A549 (cell line): ENCODE data around the gene CFHR4. TPM values are rescaled to one million over a fixed set of nuclear protein-coding genes. Genes with fewer than 3 reads are reported as not detected.
"Not testable (repeated sequence)": the region's sequence is repeated elsewhere in the genome, so short reads cannot be mapped to it uniquely, and the experiment has no call there.

Experiments used
- ATAC-seq, 2 experiments: fragments of 200-7000 bp in 1 of 2; fragments of >200 bp in 1 of 2; cut with Nextera tagmentation in 1 of 2; cut with Tn5 transposase in 1 of 2; 3 replicates each; pipeline versions ENCODE4 v1.8.0 to v1.9.1; 2018 to 2020; ENCODE audit warnings: mild to moderate bottlenecking in 1 of 2, moderate library complexity in 1 of 2
- CTCF ChIA-PET: fragments of 300-600 bp; sonication (Branson Sonifier 250); formaldehyde crosslinking; extraction: SDS; loops from one replicate; lab custom pipeline; 2021; ENCODE audit warnings: antibody characterized with exemption, inconsistent platforms; lab: Yijun Ruan, JAX
- POLR2A ChIA-PET: fragments of 350-600 bp; formaldehyde crosslinking; extraction: SDS; loops from one replicate; lab custom pipeline; 2021; ENCODE audit warnings: antibody characterized with exemption, inconsistent platforms; lab: Yijun Ruan, JAX
- DNase-seq, 2 experiments: peaks; one replicate each; pipeline versions ENCODE4 v3.0.0 to v3.0.0-alpha.2; 2011 to 2016; ENCODE audit warnings: low read depth in 1 of 2, low spot score in 1 of 2
- FAIRE-seq: peaks from 2 replicates; lab custom pipeline; 2011; peaks lifted over from hg19 to GRCh38; lab: Jason Lieb, UNC
- H3K27ac ChIP-seq, 2 experiments: fragments of >200 bp; sonication (Bioruptor Twin); formaldehyde crosslinking; 3 replicates each; pipeline ENCODE4 v1.5.1; 2016 to 2017
- H3K4me1 ChIP-seq: fragments of >200 bp; sonication (Bioruptor Twin); formaldehyde crosslinking; 3 replicates; pipeline ENCODE4 v1.6.1; 2016
- H3K4me2 ChIP-seq: fragments of >200 bp; sonication (Bioruptor Twin); formaldehyde crosslinking; 3 replicates; pipeline ENCODE4 v1.6.1; 2016
- H3K4me3 ChIP-seq: fragments of >200 bp; sonication (Bioruptor Twin); formaldehyde crosslinking; 3 replicates; pipeline ENCODE4 v1.5.1; 2016
- H3K9me3 ChIP-seq: fragments of >200 bp; sonication (Bioruptor Twin); formaldehyde crosslinking; 3 replicates; pipeline ENCODE4 v1.6.1; 2016
- BHLHE40 ChIP-seq: IDR thresholded peaks from 2 replicates; pipeline ENCODE4 v1.6.1; 2012; ENCODE audit warnings: low read depth, low read length, inconsistent platforms
- EHF ChIP-seq: fragments of 250-450 bp; sonication (Bioruptor Pico); IDR thresholded peaks from 2 replicates; pipeline ENCODE4 v1.5.0; 2020; ENCODE audit warnings: mild to moderate bottlenecking
- EHMT2 ChIP-seq: fragments of 200-600 bp; sonication (generic); IDR thresholded peaks from 2 replicates; pipeline ENCODE4 v1.6.1; 2016; ENCODE audit warnings: antibody characterized with exemption, low read depth, mild to moderate bottlenecking, moderate library complexity
- ESRRA ChIP-seq: fragments of 150-350 bp; IDR thresholded peaks from 2 replicates; pipeline ENCODE4 v1.6.1; 2014; ENCODE audit warnings: mild to moderate bottlenecking, low read length, borderline replicate concordance
- FOXS1 ChIP-seq: fragments of 250-450 bp; sonication (Bioruptor Pico); IDR thresholded peaks from 2 replicates; pipeline ENCODE4 v1.5.0; 2020; ENCODE audit warnings: mild to moderate bottlenecking, moderate library complexity
- MAFK ChIP-seq: fragments of 450-650 bp; IDR thresholded peaks from 2 replicates; pipeline ENCODE4 v1.6.1; 2014; ENCODE audit not compliant: partially characterized antibody
- MYC ChIP-seq: IDR thresholded peaks from 2 replicates; pipeline ENCODE4 v1.6.1; 2012; ENCODE audit warnings: mild to moderate bottlenecking, inconsistent platforms, low read length, improper control_type of control experiment, borderline replicate concordance
- NPAS2 ChIP-seq: fragments of 250-450 bp; sonication (Bioruptor Pico); IDR thresholded peaks from 2 replicates; pipeline ENCODE4 v1.8.0; 2022; ENCODE audit warnings: mild to moderate bottlenecking, moderate library complexity, borderline replicate concordance
- RARB ChIP-seq: fragments of 250-450 bp; sonication (Bioruptor Pico); IDR thresholded peaks from 2 replicates; pipeline ENCODE4 v1.8.0; 2021; ENCODE audit warnings: mild to moderate bottlenecking, moderate library complexity
- TP53 ChIP-seq: fragments of 250-450 bp; sonication (Bioruptor Pico); IDR thresholded peaks from 2 replicates; pipeline ENCODE4 v1.5.0; 2021; ENCODE audit warnings: mild to moderate bottlenecking, moderate library complexity
- ZNF302 ChIP-seq: fragments of 250-450 bp; sonication (Bioruptor Pico); IDR thresholded peaks from 2 replicates; pipeline ENCODE4 v1.9.0; 2021; ENCODE audit warnings: inconsistent platforms, mild to moderate bottlenecking, moderate library complexity
- WGBS: methylation state at CpG from one replicate; pipeline ENCODE4 v1.1.6; 2017; ENCODE audit errors: missing lambda C conversion rate; 5-methylcytosine and 5-hydroxymethylcytosine counted together
- polyA plus RNA-seq, 4 experiments: library from polyadenylated mRNA; depleted of rRNA in 3 of 4; stranded (reverse); fragments of >200 nt; fragmentation: RNase III in 1 of 4; extraction: RNeasy Plus Mini Kit Qiagen cat#74134 plus additional on column Dnase treatment in 1 of 4; gene quantifications; 2 replicates in 3 of 4; 3 replicates in 1 of 4; pipeline ENCODE4 v1.2.3, GENCODE V29; 2011 to 2017
- TF ChIP-seq, protein P1 (sequence below): fragments of >200 bp; sonication (Bioruptor Twin); formaldehyde crosslinking; IDR thresholded peaks from 3 replicates; pipeline ENCODE4 v1.5.1; 2016
- TF ChIP-seq, protein P2 (sequence below): fragments of 150-350 bp; IDR thresholded peaks from 2 replicates; pipeline ENCODE4 v1.6.1; 2014; ENCODE audit warnings: low read depth, mild to moderate bottlenecking, low read length

CFHR4 gene
- polyA plus RNA-seq, 2 of the 4 experiments (the other 2 are of a cell fraction), result not detected

DNA sequence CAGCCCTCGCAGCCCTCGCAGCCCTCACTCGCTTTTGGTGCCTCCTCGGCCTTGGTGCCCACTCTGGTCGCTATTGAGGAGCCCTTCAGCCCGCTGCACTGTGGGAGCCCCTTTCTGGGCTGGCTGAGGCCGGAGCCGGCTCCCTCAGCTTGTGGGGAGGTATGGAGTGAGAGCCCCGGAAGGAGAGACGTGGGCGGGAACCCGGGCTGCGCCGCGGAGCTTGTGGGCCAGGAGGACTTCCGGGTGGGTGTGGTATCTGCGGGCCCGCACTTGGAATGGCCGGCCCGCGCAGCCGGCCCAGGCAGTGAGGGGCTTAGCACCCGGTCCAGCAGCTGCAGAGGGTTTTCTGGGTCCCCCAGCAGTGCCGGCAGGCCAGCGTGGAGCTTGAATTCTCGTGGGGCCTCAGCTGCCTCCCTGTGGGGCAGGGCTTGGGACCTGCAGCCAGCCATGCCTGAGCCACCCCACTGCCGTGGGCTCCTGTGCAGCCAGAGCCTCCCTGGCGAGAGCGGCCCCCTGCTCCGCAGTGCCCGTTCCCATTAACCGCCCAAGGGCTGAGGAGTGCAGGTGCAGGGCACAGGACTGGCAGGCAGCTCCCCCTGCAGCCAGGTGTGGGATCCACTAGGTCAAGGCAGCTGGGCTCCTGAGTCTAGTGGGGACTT, 45.8 kb downstream of the CFHR4 start:
- ATAC-seq, result no peak
- POLR2A ChIA-PET, result no interaction called here

DNA sequence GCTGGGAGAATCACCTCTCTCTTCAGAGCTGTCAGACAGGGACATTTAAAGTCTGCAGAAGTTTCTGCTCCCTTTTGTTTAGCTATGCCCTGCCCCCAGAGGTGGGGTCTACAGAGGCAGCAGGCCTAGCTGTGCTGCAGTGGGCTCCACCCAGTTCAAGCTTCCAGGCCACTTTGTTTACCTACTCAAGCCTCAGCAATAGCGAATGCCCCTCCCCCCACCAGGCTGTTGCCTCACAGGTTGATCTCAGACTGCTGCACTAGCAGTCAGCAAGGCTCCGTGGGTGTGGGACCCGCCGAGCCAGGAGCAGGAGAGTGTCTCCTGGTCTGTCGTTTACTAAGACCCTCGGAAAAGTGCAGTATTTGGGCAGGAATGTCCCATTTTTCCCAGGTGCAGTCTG, 53.6 kb downstream of the CFHR4 start:
- H3K9me3 ChIP-seq, H3K27ac ChIP-seq, H3K4me1 ChIP-seq, POLR2A ChIA-PET, H3K4me2 ChIP-seq, CTCF ChIA-PET, DNase-seq, H3K4me3 ChIP-seq, ATAC-seq, FAIRE-seq: not testable (repeated sequence)
- 16% methylated on average over 3 of the region's 6 CpGs for whole genome bisulfite sequencing

More for the DNA sequence above, 45.8 kb downstream of the CFHR4 start:
- Histone ChIP-seq H3K4me3 (no peak overlapping the region), H3K4me1 (no peaks in the 10 kb centered on the region), H3K4me2 (no peak overlapping the region), H3K27ac (no peak overlapping the region)
- 78% methylated on average over 13 of the region's 32 CpGs for WGBS
- CTCF ChIA-PET, result no interaction called here
- DNase-seq, result no peak
- TF ChIP-seq ESRRA, result no peak
- TF ChIP-seq, all 56 proteins: peak for 0
- FAIRE-seq, result no peak
- no peaks in the 10 kb centered on the region for H3K9me3 ChIP-seq

DNA sequence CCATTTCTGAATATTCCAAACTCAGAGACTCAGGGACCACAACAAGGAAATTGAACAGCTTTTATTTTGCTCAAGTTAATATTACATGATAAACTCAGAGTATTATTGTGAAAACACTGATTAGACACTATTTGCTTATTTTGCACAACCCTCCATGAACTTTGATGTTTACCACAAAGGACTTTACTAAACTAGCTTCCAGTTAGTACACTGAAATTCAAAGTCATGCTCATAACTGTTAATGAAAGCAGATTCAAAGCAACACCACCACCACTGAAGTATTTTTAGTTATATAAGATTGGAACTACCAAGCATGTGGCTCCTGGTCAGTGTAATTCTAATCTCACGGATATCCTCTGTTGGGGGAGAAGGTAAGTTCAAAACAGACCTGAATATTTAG, 55.7 kb downstream of the CFHR4 start, which contains the start of gene CFHR2:
Gene CFHR2, plus strand, starts transcription at position 171 of the 400 bp plus-strand sequence. Its CDS starts 143 bp downstream, at position 314.
- WGBS, result no CpG with 5 or more reads among the region's 1 CpG
- H3K4me3 ChIP-seq, H3K9me3 ChIP-seq, H3K4me1 ChIP-seq, H3K27ac ChIP-seq, CTCF ChIA-PET, POLR2A ChIA-PET, DNase-seq, ATAC-seq, H3K4me2 ChIP-seq: not testable (repeated sequence)
- FAIRE-seq, result peak; percentile 61

DNA sequence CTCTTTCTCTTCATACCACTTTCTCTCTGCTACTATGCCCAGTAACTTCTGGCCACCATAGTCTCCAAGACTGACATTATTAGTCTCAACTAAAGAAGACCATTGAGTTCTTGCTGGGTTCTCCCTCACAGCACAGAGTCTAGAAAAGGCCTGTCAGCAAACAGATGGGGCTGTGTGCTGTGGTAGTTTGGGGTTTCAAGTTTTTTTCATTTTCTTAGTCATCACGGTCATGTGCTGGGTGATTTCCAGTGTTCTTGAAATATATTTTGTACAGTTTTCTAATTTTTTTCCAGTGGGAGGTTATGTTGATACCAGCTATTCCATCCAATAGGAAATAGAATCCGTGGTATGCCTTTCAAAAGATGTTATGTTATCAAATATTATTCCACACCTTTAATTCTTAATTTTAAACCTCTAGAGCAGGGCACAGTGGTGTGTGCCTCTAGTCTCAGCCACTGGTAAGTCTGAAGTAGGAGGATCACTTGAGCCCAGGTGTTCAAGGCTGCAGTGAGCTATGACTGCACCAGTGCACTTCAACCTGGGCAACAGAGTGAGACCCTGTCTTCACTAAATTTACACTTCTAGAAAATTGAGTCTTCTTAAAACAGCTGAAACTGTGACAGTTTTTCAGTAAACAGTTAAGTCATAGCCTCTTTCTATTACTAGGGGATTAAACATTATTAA, 64.0 kb downstream of the CFHR4 start:
- H3K4me1 ChIP-seq, result no peaks in the 10 kb centered on the region
- ATAC-seq (no peak), DNase-seq (no peak), FAIRE-seq (no peak)
- H3K9me3 ChIP-seq, result no peaks in the 10 kb centered on the region; the same call in 2 of the 3 replicates
- WGBS, result 23% methylated on average over 2 of the region's 2 CpGs
- H3K27ac ChIP-seq, result no peak overlapping the region
- H3K4me2 ChIP-seq, result no peak overlapping the region
- no peak overlapping the region for H3K4me3 ChIP-seq
- ChIA-PET CTCF (interaction anchor here (0.6 kb wide), 1 partner anchor 119 kb away, joined by 3 read pairs; no protein-coding TSS in a partner anchor), POLR2A (no interaction called here)
- TF ChIP-seq NPAS2 (no peak), TP53 (CRISPR knock-in tag) (no peak), ZNF302 (CRISPR knock-in tag) (no peak), MAFK (no peak), FOXS1 (CRISPR knock-in tag) (no peak), MYC (no peak), EHMT2 (no peak), RARB (CRISPR knock-in tag) (no peak), BHLHE40 (no peak), EHF (CRISPR knock-in tag) (no peak)
- TF ChIP-seq, protein P1, sequence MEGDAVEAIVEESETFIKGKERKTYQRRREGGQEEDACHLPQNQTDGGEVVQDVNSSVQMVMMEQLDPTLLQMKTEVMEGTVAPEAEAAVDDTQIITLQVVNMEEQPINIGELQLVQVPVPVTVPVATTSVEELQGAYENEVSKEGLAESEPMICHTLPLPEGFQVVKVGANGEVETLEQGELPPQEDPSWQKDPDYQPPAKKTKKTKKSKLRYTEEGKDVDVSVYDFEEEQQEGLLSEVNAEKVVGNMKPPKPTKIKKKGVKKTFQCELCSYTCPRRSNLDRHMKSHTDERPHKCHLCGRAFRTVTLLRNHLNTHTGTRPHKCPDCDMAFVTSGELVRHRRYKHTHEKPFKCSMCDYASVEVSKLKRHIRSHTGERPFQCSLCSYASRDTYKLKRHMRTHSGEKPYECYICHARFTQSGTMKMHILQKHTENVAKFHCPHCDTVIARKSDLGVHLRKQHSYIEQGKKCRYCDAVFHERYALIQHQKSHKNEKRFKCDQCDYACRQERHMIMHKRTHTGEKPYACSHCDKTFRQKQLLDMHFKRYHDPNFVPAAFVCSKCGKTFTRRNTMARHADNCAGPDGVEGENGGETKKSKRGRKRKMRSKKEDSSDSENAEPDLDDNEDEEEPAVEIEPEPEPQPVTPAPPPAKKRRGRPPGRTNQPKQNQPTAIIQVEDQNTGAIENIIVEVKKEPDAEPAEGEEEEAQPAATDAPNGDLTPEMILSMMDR, result no peak
- TF ChIP-seq, protein P2, sequence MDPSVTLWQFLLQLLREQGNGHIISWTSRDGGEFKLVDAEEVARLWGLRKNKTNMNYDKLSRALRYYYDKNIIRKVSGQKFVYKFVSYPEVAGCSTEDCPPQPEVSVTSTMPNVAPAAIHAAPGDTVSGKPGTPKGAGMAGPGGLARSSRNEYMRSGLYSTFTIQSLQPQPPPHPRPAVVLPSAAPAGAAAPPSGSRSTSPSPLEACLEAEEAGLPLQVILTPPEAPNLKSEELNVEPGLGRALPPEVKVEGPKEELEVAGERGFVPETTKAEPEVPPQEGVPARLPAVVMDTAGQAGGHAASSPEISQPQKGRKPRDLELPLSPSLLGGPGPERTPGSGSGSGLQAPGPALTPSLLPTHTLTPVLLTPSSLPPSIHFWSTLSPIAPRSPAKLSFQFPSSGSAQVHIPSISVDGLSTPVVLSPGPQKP, result no peak
